GM18505 (cell line): ENCODE data around the gene CALML6.

Experiments
- ATAC-seq: cut with Tn5 transposase; IDR thresholded peaks from one replicate; pipeline ENCODE4 v1.9.1; 2021; ENCODE audit not compliant: unreplicated experiment
- POLR2A ChIP-seq: IDR thresholded peaks from 4 replicates; pipeline ENCODE4 v1.6.1; 2011; ENCODE audit warnings: borderline replicate concordance; ENCODE audit not compliant: insufficient read depth, insufficient read length; ENCODE audit errors: extremely low read depth

CALML6 gene

GRCh38 chr1:1958071-1958541, 43.0 kb downstream of the CALML6 start:
- no peak for TF ChIP-seq POLR2A
- no peak for ATAC-seq

DNA sequence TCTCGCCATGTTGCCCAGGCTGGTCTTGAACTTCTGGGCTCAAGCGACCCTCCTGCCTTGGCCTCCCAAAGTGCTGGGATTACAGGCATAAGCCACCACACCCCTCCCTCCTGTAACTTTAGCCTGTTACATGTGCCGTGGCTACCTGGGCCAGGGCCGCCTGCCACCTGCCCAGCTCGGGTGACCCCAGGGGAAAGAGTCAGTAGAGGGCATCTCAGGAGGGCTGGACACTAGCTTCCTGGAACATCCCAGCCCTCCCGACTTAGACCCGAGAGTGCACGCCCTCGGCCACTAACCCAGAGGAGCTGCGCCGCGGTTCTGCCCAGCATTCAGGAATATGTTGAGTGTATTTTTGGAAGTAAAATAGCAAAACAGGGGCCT, 44.4 kb downstream of the CALML6 start:
- ATAC-seq, result no peak
- no peak for TF ChIP-seq POLR2A

DNA sequence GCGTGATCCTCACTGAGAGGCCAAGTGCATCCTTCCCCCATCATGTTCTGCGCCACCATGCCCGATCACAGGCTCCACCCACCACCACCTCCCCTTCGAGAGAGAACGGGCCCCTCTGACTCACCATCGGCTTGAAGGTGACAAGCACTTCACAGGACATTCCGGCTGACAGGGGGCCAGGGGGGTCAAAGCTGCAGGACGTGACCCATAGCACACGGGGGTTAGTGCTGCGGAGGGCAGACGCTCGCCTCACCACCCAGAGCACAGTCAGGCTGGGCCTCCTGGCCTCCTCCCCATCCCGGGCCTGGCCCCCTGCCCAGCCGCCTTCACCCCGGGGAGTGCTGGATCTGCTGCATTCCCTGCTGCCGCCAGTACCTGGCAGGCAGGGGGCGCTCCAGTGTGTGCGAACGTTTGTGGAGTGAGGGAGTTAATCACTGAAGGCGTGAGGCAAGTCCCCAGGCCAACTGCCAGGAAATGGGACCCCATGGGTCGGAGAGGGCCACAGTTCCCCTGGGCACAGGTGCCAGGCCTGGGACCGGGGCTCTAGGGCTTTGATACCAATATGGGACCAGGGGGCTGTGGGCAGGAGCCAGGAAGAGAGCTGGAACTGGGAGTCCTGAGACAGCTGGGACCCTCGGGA, 44.9 kb downstream of the CALML6 start:
- no peak for TF ChIP-seq POLR2A
- no peak for ATAC-seq

DNA sequence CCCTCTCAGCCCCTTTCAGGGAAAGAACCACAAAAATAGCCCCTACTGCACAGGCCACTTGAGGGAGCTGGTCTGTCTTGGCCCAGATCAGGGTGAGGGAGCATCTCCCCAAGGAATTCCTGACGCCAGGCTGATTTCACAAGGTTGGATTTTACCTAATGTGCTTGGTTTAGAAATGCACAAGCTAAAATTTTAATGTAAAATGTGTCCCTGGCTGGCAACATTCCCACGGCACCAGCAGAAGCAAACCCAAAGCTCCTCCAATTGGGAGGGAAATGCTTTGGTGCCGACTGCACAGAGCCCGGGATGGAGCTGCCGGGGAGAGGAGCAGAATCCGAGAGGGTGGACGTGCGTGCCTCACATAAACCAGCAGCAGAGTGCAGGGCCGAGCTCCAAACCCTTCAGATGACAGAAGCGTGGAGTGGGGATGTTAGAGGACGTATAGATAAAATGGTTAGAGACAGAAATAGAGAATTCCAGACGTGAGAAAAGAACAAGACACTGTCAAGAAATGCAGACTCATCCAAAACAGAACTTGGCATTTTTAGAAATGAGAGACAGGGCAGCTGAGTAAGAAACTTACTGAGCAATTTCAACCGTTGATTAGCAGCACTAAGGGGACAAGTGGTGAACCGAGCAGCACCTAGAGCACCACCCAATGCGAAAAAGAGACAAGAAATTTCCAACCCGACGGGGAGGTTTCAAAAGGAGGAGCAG, 45.6 kb downstream of the CALML6 start:
- no peak for TF ChIP-seq POLR2A
- no peak for ATAC-seq

- no peak for ATAC-seq
- no peak for TF ChIP-seq POLR2A
These were observed 47.7 kb downstream of the CALML6 start for GRCh38 chr1:1962752-1963151.

DNA sequence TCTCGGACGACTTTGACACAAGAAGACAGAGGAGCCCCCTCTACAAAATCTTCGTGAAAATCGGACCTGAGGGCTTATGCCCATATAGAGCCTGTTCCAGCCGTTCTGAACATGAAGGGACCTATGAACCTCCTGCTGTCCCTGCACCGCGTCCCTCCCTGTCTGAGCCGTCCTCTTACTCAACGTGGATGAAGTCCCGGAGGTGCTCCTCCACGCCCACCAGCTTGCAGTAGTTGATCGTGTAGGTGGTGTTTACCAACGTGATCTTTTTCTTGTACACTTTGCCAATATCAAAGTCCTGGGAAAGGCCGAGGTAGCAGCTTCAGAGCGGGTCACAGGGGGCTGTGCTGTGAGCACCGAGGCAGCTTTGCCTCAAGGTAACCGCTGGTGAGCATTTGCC, 48.5 kb downstream of the CALML6 start:
- TF ChIP-seq POLR2A, result no peak

GRCh38 chr1:1964811-1965210, 49.8 kb downstream of the CALML6 start:
- no peak for ATAC-seq
- no peak for TF ChIP-seq POLR2A

More for the DNA sequence above, 48.5 kb downstream of the CALML6 start:
- ATAC-seq, result no peak

DNA sequence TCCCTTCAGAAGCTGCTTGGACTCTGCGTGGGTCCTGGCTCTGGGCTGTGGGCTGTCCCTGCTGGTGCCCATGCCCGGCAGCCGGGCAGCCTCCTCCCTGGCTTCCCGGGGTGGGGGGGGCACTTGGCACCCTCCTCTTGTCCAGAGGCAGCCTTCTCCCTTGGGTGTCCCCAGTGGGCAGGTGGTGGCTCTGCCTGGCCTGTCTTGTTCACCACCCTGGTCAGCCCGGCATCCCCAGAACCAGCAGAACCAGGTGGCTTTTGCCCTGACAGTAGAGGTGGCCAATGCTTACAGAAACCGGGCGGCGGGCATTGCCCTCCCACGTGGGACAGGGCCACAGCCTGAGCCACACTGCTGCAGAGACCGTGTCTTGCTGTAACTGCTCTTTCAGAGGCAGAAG, 50.5 kb downstream of the CALML6 start:
- no peak for ATAC-seq
- TF ChIP-seq POLR2A, result no peak

DNA sequence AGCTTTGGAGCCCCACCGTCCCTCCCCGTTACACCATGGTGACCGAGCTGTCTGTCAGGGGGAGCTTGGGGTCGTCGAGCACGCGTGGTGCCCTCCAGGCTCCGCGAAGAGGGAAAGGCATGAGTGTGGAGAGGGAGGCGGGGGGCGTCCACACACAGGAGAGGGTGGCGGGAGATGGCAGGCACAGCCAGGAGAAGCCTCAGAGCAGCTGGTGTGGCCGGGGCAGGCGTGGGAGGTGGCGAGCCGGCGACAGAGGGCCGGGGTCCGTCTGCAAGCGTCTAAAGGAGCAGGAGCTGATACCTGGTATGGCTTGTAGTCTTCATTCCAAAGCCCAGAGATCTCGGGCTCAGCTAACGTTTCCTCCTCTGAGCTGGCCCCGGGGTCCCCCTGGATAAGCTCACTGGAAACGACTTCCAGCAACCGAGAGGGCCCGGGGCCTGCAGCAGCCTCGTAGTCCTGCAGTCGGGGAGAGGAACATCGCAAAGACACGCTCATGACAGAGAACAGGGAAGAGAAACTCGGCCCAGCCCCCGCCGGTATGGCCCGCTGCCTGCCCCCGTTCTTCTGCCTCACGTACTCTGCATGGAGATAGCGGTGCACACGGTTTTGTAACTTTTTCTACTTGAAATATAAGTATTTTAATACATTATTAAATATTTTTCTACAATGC, 51.1 kb downstream of the CALML6 start:
- ATAC-seq, result no peak

More for the DNA sequence above, 51.1 kb downstream of the CALML6 start:
- TF ChIP-seq POLR2A, result no peak
